Mesodermal cell (in vitro differentiated cells): ENCODE results near the gene LPAR2.

ENCODE experiments used
- H3K27ac ChIP-seq: 2 replicates; pipeline ENCODE4 v1.7.0; 2013; ENCODE audit warnings: mild to moderate bottlenecking, low read depth, low read length, moderate library complexity; ENCODE audit not compliant: severe bottlenecking
- H3K36me3 ChIP-seq: 2 replicates; pipeline ENCODE4 v1.7.1; 2013; ENCODE audit warnings: mild to moderate bottlenecking, low read length, moderate library complexity; ENCODE audit not compliant: control insufficient read depth, insufficient read depth
- H3K4me1 ChIP-seq: one replicate; pipeline ENCODE4 v1.7.1; 2013; ENCODE audit warnings: mild to moderate bottlenecking, low read length; ENCODE audit not compliant: insufficient read depth, control insufficient read depth, poor library complexity, severe bottlenecking
- H3K4me3 ChIP-seq: 2 replicates; pipeline ENCODE4 v1.7.0; 2013; ENCODE audit warnings: low read length, control low read depth, mild to moderate bottlenecking; ENCODE audit not compliant: insufficient read depth, poor library complexity, severe bottlenecking; ENCODE audit errors: extremely low read depth
- H3K9me3 ChIP-seq: 2 replicates; pipeline ENCODE4 v1.7.1; 2013; ENCODE audit warnings: mild to moderate bottlenecking, low read length, moderate library complexity; ENCODE audit not compliant: control insufficient read depth
- WGBS, 2 experiments: methylation state at CpG; one replicate each; pipeline ENCODE4 v1.1.5; 2013; ENCODE audit warnings: missing lambda C conversion rate in 2 of 2; ENCODE audit not compliant: insufficient coverage in 2 of 2; 5-methylcytosine and 5-hydroxymethylcytosine counted together

Gene LPAR2

GRCh38 chr19:19592690-19593089 lies 35.3 kb downstream of the LPAR2 start:
- Histone ChIP-seq H3K9me3 (no peaks in the 10 kb centered on the region), H3K36me3 (no peaks in the 10 kb centered on the region), H3K4me1 (peaks cover 13% of the 10 kb centered on the region), H3K4me3 (no peak overlapping the region), H3K27ac (no peak overlapping the region)
- WGBS, 2 experiments: 97 to 100% methylated on average over 3 to 10 of the region's 10 CpGs

GRCh38 chr19:19591133-19591825 lies 36.7 kb downstream of the LPAR2 start:
- H3K4me3 ChIP-seq: no peak overlapping the region
- H3K36me3 ChIP-seq: no peaks in the 10 kb centered on the region
- WGBS, 2 experiments: 54 to 64% methylated on average over 11 to 12 of the region's 13 CpGs
- H3K9me3 ChIP-seq: no peaks in the 10 kb centered on the region
- H3K27ac ChIP-seq: peak overlapping the region; percentile 1
- H3K4me1 ChIP-seq: peaks cover 13% of the 10 kb centered on the region

- no peaks in the 10 kb centered on the region for H3K9me3 ChIP-seq
- H3K36me3 ChIP-seq: no peaks in the 10 kb centered on the region
- no peak overlapping the region for H3K27ac ChIP-seq
- WGBS, 2 experiments: 82% methylated on average over 2 of the region's 2 CpGs; no CpG with 5 or more reads in 1 of the 2 experiments
- no peak overlapping the region for H3K4me3 ChIP-seq
- peaks cover 13% of the 10 kb centered on the region for H3K4me1 ChIP-seq
Observed at GRCh38 chr19:19588546-19588945, 39.5 kb downstream of the LPAR2 start.

- Histone ChIP-seq H3K9me3 (no peaks in the 10 kb centered on the region), H3K4me1 (peaks cover 13% of the 10 kb centered on the region), H3K27ac (no peak overlapping the region), H3K4me3 (no peak overlapping the region), H3K36me3 (no peaks in the 10 kb centered on the region)
- WGBS, 2 experiments: 95 to 100% methylated on average over 2 to 3 of the region's 5 CpGs
Observed at GRCh38 chr19:19587771-19588170, 40.2 kb downstream of the LPAR2 start.

GRCh38 chr19:19584356-19584755 lies 43.7 kb downstream of the LPAR2 start:
- 60 to 87% methylated on average over 1 to 5 of the region's 6 CpGs for WGBS, 2 experiments
- Histone ChIP-seq H3K27ac (no peak overlapping the region), H3K4me1 (no peaks in the 10 kb centered on the region), H3K9me3 (no peaks in the 10 kb centered on the region), H3K36me3 (no peaks in the 10 kb centered on the region), H3K4me3 (no peak overlapping the region)

GRCh38 chr19:19582471-19582870 lies 45.5 kb downstream of the LPAR2 start:
- Histone ChIP-seq H3K4me3 (no peak overlapping the region), H3K4me1 (no peaks in the 10 kb centered on the region), H3K27ac (no peak overlapping the region), H3K9me3 (no peaks in the 10 kb centered on the region), H3K36me3 (no peaks in the 10 kb centered on the region)
- 85 to 87% methylated on average over 2 to 6 of the region's 6 CpGs for WGBS, 2 experiments

- Histone ChIP-seq H3K4me3 (no peak overlapping the region), H3K36me3 (no peaks in the 10 kb centered on the region), H3K27ac (no peak overlapping the region), H3K9me3 (no peaks in the 10 kb centered on the region), H3K4me1 (no peaks in the 10 kb centered on the region)
- 97 to 98% methylated on average over 12 to 13 of the region's 13 CpGs for WGBS, 2 experiments
Observed at GRCh38 chr19:19581391-19581790, 46.6 kb downstream of the LPAR2 start.

- no peaks in the 10 kb centered on the region for H3K36me3 ChIP-seq
- 95 to 100% methylated on average over 3 to 4 of the region's 4 CpGs for WGBS, 2 experiments
Observed at GRCh38 chr19:19580418-19580817, 47.6 kb downstream of the LPAR2 start.

GRCh38 chr19:19579533-19580361 lies 48.3 kb downstream of the LPAR2 start:
- H3K36me3 ChIP-seq: no peaks in the 10 kb centered on the region
- no peaks in the 10 kb centered on the region for H3K9me3 ChIP-seq
- H3K4me1 ChIP-seq: no peaks in the 10 kb centered on the region
- H3K27ac ChIP-seq: no peak overlapping the region
- no peak overlapping the region for H3K4me3 ChIP-seq
- 90 to 93% methylated on average over 19 to 22 of the region's 25 CpGs for WGBS, 2 experiments

More at GRCh38 chr19:19580418-19580817, 47.6 kb downstream of the LPAR2 start:
- Histone ChIP-seq H3K4me3 (no peak overlapping the region), H3K4me1 (no peaks in the 10 kb centered on the region), H3K9me3 (no peaks in the 10 kb centered on the region), H3K27ac (no peak overlapping the region)

GRCh38 chr19:19578252-19578651 lies 49.8 kb downstream of the LPAR2 start:
- H3K27ac ChIP-seq: no peak overlapping the region
- H3K4me3 ChIP-seq: no peak overlapping the region
- no peaks in the 10 kb centered on the region for H3K9me3 ChIP-seq
- 91 to 98% methylated on average over 5 of the region's 6 CpGs for WGBS, 2 experiments
- H3K4me1 ChIP-seq: no peaks in the 10 kb centered on the region
- H3K36me3 ChIP-seq: no peaks in the 10 kb centered on the region

GRCh38 chr19:19575411-19575810 lies 52.6 kb downstream of the LPAR2 start:
- Histone ChIP-seq H3K9me3 (no peaks in the 10 kb centered on the region), H3K4me1 (no peaks in the 10 kb centered on the region), H3K36me3 (no peaks in the 10 kb centered on the region), H3K27ac (no peak overlapping the region), H3K4me3 (no peak overlapping the region)
- WGBS, 2 experiments: 65 to 73% methylated on average over 5 to 6 of the region's 6 CpGs
